Activated B cell treated with CpG ODN at 0.5 μM for 24 hours (primary cell): ENCODE measurements around the gene RBM20. TPM values are rescaled to one million over a fixed set of nuclear protein-coding genes. Genes with fewer than 3 reads are reported as not detected.

Experiments
- ATAC-seq: fragments of 200-7000 bp; cut with Tn5 transposase; one replicate; pipeline ENCODE4 v1.10.0; 2021; ENCODE audit warnings: low read depth, mild to moderate bottlenecking, moderate library complexity
- CTCF ChIA-PET: fragments of 350-600 bp; sonication (Branson Sonifier 250); formaldehyde crosslinking; loops from one replicate; lab custom pipeline; 2021; ENCODE audit warnings: antibody characterized with exemption; lab: Charles Lee
- POLR2A ChIA-PET: fragments of 350-600 bp; sonication (Branson Sonifier 250); formaldehyde crosslinking; loops from one replicate; lab custom pipeline; 2021; ENCODE audit warnings: antibody characterized with exemption; lab: Charles Lee
- DNase-seq: peaks from one replicate; pipeline ENCODE4 v3.0.0; 2022
- H3K27ac Mint-ChIP-seq: one replicate; pipeline ENCODE4 v1.8.0; 2020; ENCODE audit warnings: mixed read lengths
- H3K27me3 Mint-ChIP-seq: one replicate; pipeline ENCODE4 v1.8.0; 2021; ENCODE audit warnings: mixed read lengths
- H3K36me3 Mint-ChIP-seq: one replicate; pipeline ENCODE4 v1.8.0; 2021; ENCODE audit warnings: low read depth, mixed read lengths
- H3K4me1 Mint-ChIP-seq: one replicate; pipeline ENCODE4 v1.8.0; 2021; ENCODE audit warnings: mixed read lengths
- H3K4me3 Mint-ChIP-seq: one replicate; pipeline ENCODE4 v1.8.0; 2020; ENCODE audit warnings: mild to moderate bottlenecking, mixed read lengths
- H3K9me3 Mint-ChIP-seq: one replicate; pipeline ENCODE4 v1.8.0; 2020; ENCODE audit warnings: mixed read lengths
- CTCF ChIP-seq: fragments of 200-600 bp; IDR thresholded peaks from one replicate; pipeline ENCODE4 v1.8.0; 2022; ENCODE audit warnings: antibody characterized with exemption, mild to moderate bottlenecking
- intact Hi-C: fragments of 100-400 bp; cut with micrococcal nuclease; formaldehyde crosslinking; loops from one replicate; pipeline ENCODE4 v1.15.1; 2024
- total RNA-seq: library from RNA; stranded (reverse); gene quantifications from 2 replicates; pipeline ENCODE4 v1.2.3, GENCODE V29; 2022

Gene RBM20
- total RNA-seq, 1 donor from 2014 or later: 0.02 TPM

- ChIA-PET POLR2A (no interaction called here), CTCF (interaction anchor here (0.6 to 0.7 kb wide), 2 partner anchors 10 to 42 kb away, joined by 3 to 5 read pairs; no protein-coding TSS in a partner anchor)
- ATAC-seq (no peak), DNase-seq (no peak)
- Mint-ChIP-seq H3K9me3 (no peaks in the 10 kb centered on the region), H3K4me3 (no peak overlapping the region), H3K27ac (no peak overlapping the region), H3K27me3 (peaks cover 10% of the 10 kb centered on the region), H3K36me3 (no peaks in the 10 kb centered on the region), H3K4me1 (no peaks in the 10 kb centered on the region)
- intact Hi-C loops: no loop called here
- TF ChIP-seq CTCF: no peak
Observed at GRCh38 chr10:110780704-110781103, 136.6 kb downstream of the RBM20 start.

GRCh38 chr10:110781139-110781538 lies 137.0 kb downstream of the RBM20 start:
- DNase-seq (no peak), ATAC-seq (no peak)
- H3K27ac Mint-ChIP-seq: no peak overlapping the region
- no peaks in the 10 kb centered on the region for H3K36me3 Mint-ChIP-seq
- no peaks in the 10 kb centered on the region for H3K9me3 Mint-ChIP-seq
- peaks cover 10% of the 10 kb centered on the region for H3K27me3 Mint-ChIP-seq
- ChIA-PET CTCF (interaction anchor here (0.9 kb wide), 1 partner anchor 21 kb away, joined by 3 read pairs; no protein-coding TSS in a partner anchor), POLR2A (no interaction called here)
- intact Hi-C loops: no loop called here
- H3K4me1 Mint-ChIP-seq: no peaks in the 10 kb centered on the region
- H3K4me3 Mint-ChIP-seq: no peak overlapping the region
- TF ChIP-seq CTCF: no peak

- Mint-ChIP-seq H3K4me1 (no peaks in the 10 kb centered on the region), H3K36me3 (no peaks in the 10 kb centered on the region), H3K27me3 (peaks cover 10% of the 10 kb centered on the region), H3K4me3 (no peak overlapping the region), H3K27ac (no peak overlapping the region), H3K9me3 (no peaks in the 10 kb centered on the region)
- CTCF ChIA-PET: no interaction called here
- intact Hi-C loops: no loop called here
- no peak for TF ChIP-seq CTCF
- POLR2A ChIA-PET: no interaction called here
- ATAC-seq (no peak), DNase-seq (no peak)
Observed at GRCh38 chr10:110782616-110783015, 138.5 kb downstream of the RBM20 start.

GRCh38 chr10:110783509-110784107 lies 139.5 kb downstream of the RBM20 start:
- H3K9me3 Mint-ChIP-seq: no peaks in the 10 kb centered on the region
- TF ChIP-seq CTCF: no peak
- POLR2A ChIA-PET: no interaction called here
- intact Hi-C loops: no loop called here
- ATAC-seq (no peak), DNase-seq (no peak)
- CTCF ChIA-PET: no interaction called here
- H3K27me3 Mint-ChIP-seq: peaks cover 9% of the 10 kb centered on the region
- no peaks in the 10 kb centered on the region for H3K4me1 Mint-ChIP-seq
- no peak overlapping the region for H3K4me3 Mint-ChIP-seq
- no peaks in the 10 kb centered on the region for H3K36me3 Mint-ChIP-seq
- H3K27ac Mint-ChIP-seq: no peak overlapping the region

GRCh38 chr10:110784198-110784597 lies 140.1 kb downstream of the RBM20 start:
- no peaks in the 10 kb centered on the region for H3K36me3 Mint-ChIP-seq
- CTCF ChIA-PET: no interaction called here
- POLR2A ChIA-PET: no interaction called here

More at GRCh38 chr10:110784198-110784597, 140.1 kb downstream of the RBM20 start:
- H3K4me3 Mint-ChIP-seq: no peak overlapping the region
- no peak overlapping the region for H3K27ac Mint-ChIP-seq
- ATAC-seq: no peak
- H3K4me1 Mint-ChIP-seq: no peaks in the 10 kb centered on the region
- H3K27me3 Mint-ChIP-seq: peaks cover 7% of the 10 kb centered on the region
- no peak for DNase-seq
- intact Hi-C loops: no loop called here
- no peaks in the 10 kb centered on the region for H3K9me3 Mint-ChIP-seq
- no peak for TF ChIP-seq CTCF
